Measurements from ENCODE around the gene ZBTB3. TPM values are rescaled to one million over a fixed set of nuclear protein-coding genes. Genes with fewer than 3 reads are reported as not detected.

The ZBTB3 gene
- total and polyA plus RNA-seq, 9 of the 15 experiments (the other 6 are each of a cell fraction or from before 2014, with no cell fraction given) = 1.9 to 10.0 (median 4.9) TPM

- 0 out of 2 replicates have a peak, but pooled peaks have one; percentile 20 for TF ChIP-seq HLTF (IDR thresholded peaks at IDR 0.05)
- no peak for TF ChIP-seq NR4A1 (CRISPR knock-in tag; IDR thresholded peaks at IDR 0.05)
- TF ChIP-seq NR4A1 (tag; IDR thresholded peaks at IDR 0.05) = no peak
- no peak for TF ChIP-seq STAT5B (CRISPR knock-in tag; IDR thresholded peaks at IDR 0.05)
- no peak for TF ChIP-seq MLX (CRISPR knock-in tag; conservative IDR thresholded peaks at IDR 0.05)
- TF ChIP-seq LCOR (CRISPR knock-in tag; IDR thresholded peaks at IDR 0.05) = peak; percentile 55; the same call in 1 of the 2 replicates
- TF ChIP-seq MGA (IDR thresholded peaks at IDR 0.05) = no peak
- TF ChIP-seq EHMT2 (IDR thresholded peaks at IDR 0.05) = no peak
- TF ChIP-seq EGR1 (conservative IDR thresholded peaks at IDR 0.05) = peak; percentile 83
- no peak for TF ChIP-seq ZNF695 (CRISPR knock-in tag; IDR thresholded peaks at IDR 0.05)
- TF ChIP-seq RBM17 (IDR thresholded peaks at IDR 0.05; ENCODE audit: borderline replicate concordance, low read depth, low read length) = no peak
- no peak for TF ChIP-seq CBFA2T3 (IDR thresholded peaks at IDR 0.05)
- TF ChIP-seq SRSF7 (optimal IDR thresholded peaks at IDR 0.05; ENCODE audit: low read depth, low read length) = no peak
- no peak for TF ChIP-seq TAF15 (IDR thresholded peaks at IDR 0.05; ENCODE audit: low read depth, low read length)
- peak; percentile 68; the same call in 1 of the 2 replicates for TF ChIP-seq ELF2 (CRISPR knock-in tag; IDR thresholded peaks at IDR 0.05)
These were observed 37.7 kb upstream of the ZBTB3 start, which contains the start of gene TMEM223 (continued) for GRCh38 chr11:62791501-62792201.

Data from K562 (cell line).